ENCODE results near the gene PIEZO1. TPM values are rescaled to one million over a fixed set of nuclear protein-coding genes. Genes with fewer than 3 reads are reported as not detected.

PIEZO1 gene
- total and polyA plus RNA-seq, 9 of the 15 experiments (the other 6 are each of a cell fraction or from before 2014, with no cell fraction given): 3.6 to 432 (median 131) TPM

DNA sequence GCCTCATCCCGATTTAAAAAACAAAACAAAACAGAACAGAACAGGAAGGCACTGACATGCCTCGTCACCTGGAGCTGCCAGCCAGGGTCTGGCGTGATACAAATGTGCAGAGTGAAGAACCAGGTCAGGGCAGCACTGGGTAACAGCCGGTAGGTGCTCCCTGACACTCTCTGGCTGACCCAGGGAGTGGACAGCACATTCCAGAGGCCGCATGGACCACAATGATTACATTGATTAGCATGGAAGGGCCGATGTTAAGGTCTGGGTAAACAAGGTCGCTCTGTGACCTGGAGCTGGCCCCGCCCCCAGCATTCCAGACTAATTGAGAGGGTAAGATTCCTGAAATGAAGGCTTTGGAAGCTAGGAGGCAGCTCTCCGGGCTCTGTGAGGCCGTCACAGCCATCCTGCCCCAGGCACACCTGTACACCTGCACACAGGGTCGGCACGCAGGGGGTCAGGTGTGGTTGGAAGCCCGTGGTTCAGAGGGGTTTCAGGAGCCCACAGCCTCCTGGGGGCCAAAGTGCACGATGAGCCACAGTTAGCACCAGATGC lies 21.4 kb downstream of the PIEZO1 start (continued):
- TF ChIP-seq ZBTB1 (CRISPR knock-in tag; IDR thresholded peaks at IDR 0.05; ENCODE audit: borderline replicate concordance, low read depth) (no peak), TEAD1 (CRISPR knock-in tag; IDR thresholded peaks at IDR 0.05) (peak; percentile 79 to 96; a peak in 3 of 4 replicates), NCOA1 (IDR thresholded peaks at IDR 0.05; ENCODE audit: low read depth) (no peak), ADNP (tag; IDR thresholded peaks at IDR 0.05) (no peak), EHMT2 (IDR thresholded peaks at IDR 0.05) (no peak), ZNF121 (CRISPR knock-in tag; conservative IDR thresholded peaks at IDR 0.05) (no peak), KLF16 (IDR thresholded peaks at IDR 0.05) (no peak), MED1 (CRISPR knock-in tag; IDR thresholded peaks at IDR 0.05; ENCODE audit: borderline replicate concordance) (0 out of 2 replicates have a peak, but pooled peaks have one; percentile 32), ZNF3 (CRISPR knock-in tag; IDR thresholded peaks at IDR 0.05) (no peak), TAF7 (tag; IDR thresholded peaks at IDR 0.05) (no peak), HCFC1 (IDR thresholded peaks at IDR 0.05; ENCODE audit: low read depth, low read length) (no peak), ESRRB (CRISPR knock-in tag; IDR thresholded peaks at IDR 0.05; ENCODE audit: borderline replicate concordance) (no peak), ZC3H11A (IDR thresholded peaks at IDR 0.05; ENCODE audit: low read depth, low read length) (no peak), CHCHD3 (CRISPR knock-in tag; IDR thresholded peaks at IDR 0.05) (no peak), NFRKB (IDR thresholded peaks at IDR 0.05; ENCODE audit: low read depth) (no peak), SREBF2 (CRISPR knock-in tag; IDR thresholded peaks at IDR 0.05) (no peak), SRSF9 (IDR thresholded peaks at IDR 0.05; ENCODE audit: borderline replicate concordance, low read depth, low read length) (no peak), ZNF184 (CRISPR knock-in tag; IDR thresholded peaks at IDR 0.05) (no peak), POLR2H (tag; IDR thresholded peaks at IDR 0.05; ENCODE audit: low read depth) (no peak)
- TF ChIP-seq, protein P1, sequence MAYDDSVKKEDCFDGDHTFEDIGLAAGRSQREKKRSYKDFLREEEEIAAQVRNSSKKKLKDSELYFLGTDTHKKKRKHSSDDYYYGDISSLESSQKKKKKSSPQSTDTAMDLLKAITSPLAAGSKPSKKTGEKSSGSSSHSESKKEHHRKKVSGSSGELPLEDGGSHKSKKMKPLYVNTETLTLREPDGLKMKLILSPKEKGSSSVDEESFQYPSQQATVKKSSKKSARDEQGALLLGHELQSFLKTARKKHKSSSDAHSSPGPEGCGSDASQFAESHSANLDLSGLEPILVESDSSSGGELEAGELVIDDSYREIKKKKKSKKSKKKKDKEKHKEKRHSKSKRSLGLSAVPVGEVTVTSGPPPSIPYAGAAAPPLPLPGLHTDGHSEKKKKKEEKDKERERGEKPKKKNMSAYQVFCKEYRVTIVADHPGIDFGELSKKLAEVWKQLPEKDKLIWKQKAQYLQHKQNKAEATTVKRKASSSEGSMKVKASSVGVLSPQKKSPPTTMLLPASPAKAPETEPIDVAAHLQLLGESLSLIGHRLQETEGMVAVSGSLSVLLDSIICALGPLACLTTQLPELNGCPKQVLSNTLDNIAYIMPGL (CRISPR knock-in tag; IDR thresholded peaks at IDR 0.05): no peak
- TF ChIP-seq, protein P2, sequence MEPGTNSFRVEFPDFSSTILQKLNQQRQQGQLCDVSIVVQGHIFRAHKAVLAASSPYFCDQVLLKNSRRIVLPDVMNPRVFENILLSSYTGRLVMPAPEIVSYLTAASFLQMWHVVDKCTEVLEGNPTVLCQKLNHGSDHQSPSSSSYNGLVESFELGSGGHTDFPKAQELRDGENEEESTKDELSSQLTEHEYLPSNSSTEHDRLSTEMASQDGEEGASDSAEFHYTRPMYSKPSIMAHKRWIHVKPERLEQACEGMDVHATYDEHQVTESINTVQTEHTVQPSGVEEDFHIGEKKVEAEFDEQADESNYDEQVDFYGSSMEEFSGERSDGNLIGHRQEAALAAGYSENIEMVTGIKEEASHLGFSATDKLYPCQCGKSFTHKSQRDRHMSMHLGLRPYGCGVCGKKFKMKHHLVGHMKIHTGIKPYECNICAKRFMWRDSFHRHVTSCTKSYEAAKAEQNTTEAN (CRISPR knock-in tag; IDR thresholded peaks at IDR 0.05): no peak
- TF ChIP-seq, protein P3, sequence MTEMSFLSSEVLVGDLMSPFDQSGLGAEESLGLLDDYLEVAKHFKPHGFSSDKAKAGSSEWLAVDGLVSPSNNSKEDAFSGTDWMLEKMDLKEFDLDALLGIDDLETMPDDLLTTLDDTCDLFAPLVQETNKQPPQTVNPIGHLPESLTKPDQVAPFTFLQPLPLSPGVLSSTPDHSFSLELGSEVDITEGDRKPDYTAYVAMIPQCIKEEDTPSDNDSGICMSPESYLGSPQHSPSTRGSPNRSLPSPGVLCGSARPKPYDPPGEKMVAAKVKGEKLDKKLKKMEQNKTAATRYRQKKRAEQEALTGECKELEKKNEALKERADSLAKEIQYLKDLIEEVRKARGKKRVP (CRISPR knock-in tag; IDR thresholded peaks at IDR 0.05): no peak
- TF ChIP-seq, protein P4, sequence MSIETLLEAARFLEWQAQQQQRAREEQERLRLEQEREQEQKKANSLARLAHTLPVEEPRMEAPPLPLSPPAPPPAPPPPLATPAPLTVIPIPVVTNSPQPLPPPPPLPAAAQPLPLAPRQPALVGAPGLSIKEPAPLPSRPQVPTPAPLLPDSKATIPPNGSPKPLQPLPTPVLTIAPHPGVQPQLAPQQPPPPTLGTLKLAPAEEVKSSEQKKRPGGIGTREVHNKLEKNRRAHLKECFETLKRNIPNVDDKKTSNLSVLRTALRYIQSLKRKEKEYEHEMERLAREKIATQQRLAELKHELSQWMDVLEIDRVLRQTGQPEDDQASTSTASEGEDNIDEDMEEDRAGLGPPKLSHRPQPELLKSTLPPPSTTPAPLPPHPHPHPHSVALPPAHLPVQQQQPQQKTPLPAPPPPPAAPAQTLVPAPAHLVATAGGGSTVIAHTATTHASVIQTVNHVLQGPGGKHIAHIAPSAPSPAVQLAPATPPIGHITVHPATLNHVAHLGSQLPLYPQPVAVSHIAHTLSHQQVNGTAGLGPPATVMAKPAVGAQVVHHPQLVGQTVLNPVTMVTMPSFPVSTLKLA (conservative IDR thresholded peaks at IDR 0.05): peak in 1 of 2 experiments; percentile 61; a peak in 2 of 4 replicates
- TF ChIP-seq, protein P5, sequence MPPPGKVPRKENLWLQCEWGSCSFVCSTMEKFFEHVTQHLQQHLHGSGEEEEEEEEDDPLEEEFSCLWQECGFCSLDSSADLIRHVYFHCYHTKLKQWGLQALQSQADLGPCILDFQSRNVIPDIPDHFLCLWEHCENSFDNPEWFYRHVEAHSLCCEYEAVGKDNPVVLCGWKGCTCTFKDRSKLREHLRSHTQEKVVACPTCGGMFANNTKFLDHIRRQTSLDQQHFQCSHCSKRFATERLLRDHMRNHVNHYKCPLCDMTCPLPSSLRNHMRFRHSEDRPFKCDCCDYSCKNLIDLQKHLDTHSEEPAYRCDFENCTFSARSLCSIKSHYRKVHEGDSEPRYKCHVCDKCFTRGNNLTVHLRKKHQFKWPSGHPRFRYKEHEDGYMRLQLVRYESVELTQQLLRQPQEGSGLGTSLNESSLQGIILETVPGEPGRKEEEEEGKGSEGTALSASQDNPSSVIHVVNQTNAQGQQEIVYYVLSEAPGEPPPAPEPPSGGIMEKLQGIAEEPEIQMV (tag; conservative IDR thresholded peaks at IDR 0.05; ENCODE audit: low read depth): no peak
